ENCODE data around the gene PRICKLE2.

DNA sequence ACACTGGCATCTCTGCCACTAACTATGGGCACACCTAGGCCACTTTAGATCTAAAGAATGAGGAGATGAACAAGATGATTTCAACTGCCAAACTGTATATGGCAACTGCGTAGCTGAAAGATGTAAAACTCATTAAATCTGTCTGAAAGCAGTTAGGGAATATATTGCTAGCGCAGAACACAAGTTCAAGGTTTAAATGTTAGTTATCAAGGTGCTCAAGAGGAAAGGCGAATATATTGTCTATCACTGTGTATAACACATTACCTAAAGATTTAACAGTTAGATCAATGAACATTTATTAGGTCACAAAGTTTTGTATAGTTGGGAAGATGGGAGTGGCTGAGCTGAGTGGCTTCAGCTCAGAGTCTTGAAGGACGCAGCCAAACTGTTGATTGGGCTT lies 168.0 kb downstream of the PRICKLE2 start:
- TF ChIP-seq, protein P1, sequence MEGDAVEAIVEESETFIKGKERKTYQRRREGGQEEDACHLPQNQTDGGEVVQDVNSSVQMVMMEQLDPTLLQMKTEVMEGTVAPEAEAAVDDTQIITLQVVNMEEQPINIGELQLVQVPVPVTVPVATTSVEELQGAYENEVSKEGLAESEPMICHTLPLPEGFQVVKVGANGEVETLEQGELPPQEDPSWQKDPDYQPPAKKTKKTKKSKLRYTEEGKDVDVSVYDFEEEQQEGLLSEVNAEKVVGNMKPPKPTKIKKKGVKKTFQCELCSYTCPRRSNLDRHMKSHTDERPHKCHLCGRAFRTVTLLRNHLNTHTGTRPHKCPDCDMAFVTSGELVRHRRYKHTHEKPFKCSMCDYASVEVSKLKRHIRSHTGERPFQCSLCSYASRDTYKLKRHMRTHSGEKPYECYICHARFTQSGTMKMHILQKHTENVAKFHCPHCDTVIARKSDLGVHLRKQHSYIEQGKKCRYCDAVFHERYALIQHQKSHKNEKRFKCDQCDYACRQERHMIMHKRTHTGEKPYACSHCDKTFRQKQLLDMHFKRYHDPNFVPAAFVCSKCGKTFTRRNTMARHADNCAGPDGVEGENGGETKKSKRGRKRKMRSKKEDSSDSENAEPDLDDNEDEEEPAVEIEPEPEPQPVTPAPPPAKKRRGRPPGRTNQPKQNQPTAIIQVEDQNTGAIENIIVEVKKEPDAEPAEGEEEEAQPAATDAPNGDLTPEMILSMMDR (tag by site-specific recombination; IDR thresholded peaks at IDR 0.05) = no peak
- TF ChIP-seq ZNF785 (tag by site-specific recombination; IDR thresholded peaks at IDR 0.05) (no peak), SP3 (tag by site-specific recombination; IDR thresholded peaks at IDR 0.05) (no peak), ZNF488 (tag by site-specific recombination; IDR thresholded peaks at IDR 0.05) (no peak), ZNF175 (tag by site-specific recombination; IDR thresholded peaks at IDR 0.05) (no peak), ZNF302 (tag by site-specific recombination; IDR thresholded peaks at IDR 0.05; ENCODE audit: low read depth) (no peak), ZNF18 (tag by site-specific recombination; IDR thresholded peaks at IDR 0.05) (no peak)

All from HEK293 (cell line).